Cerebellar nuclear complex (tissue), 1 donor: ENCODE results near the gene HCFC1.

Experiments used
- DNase-seq, 2 experiments: peaks; one replicate each; lab custom pipeline; 2025; lab: John Stamatoyannopoulos, UW

Gene HCFC1

GRCh38 chrX:153903991-153904957 lies 67.3 kb downstream of the HCFC1 start, which contains the start of gene AVPR2:
Gene AVPR2, plus strand, starts transcription at chrX:153904673. Its CDS starts 473 bp downstream, at chrX:153905146.
- no peak for DNase-seq

GRCh38 chrX:153903238-153903980 lies 68.2 kb downstream of the HCFC1 start:
- no peak for DNase-seq

- no peak for DNase-seq
Observed at GRCh38 chrX:153902385-153902784, 69.2 kb downstream of the HCFC1 start.

GRCh38 chrX:153901753-153902140 lies 69.9 kb downstream of the HCFC1 start:
- no peak for DNase-seq

GRCh38 chrX:153900831-153901752 lies 70.5 kb downstream of the HCFC1 start:
- DNase-seq: no peak

GRCh38 chrX:153897899-153898298 lies 73.7 kb downstream of the HCFC1 start:
- DNase-seq: no peak
